ENCODE results near the gene EIPR1. TPM values are rescaled to one million over a fixed set of nuclear protein-coding genes. Genes with fewer than 3 reads are reported as not detected.

EIPR1 gene
- total and polyA plus RNA-seq, 2 of the 4 experiments (the other 2 are of a cell fraction), result 46.5 to 67.4 TPM

DNA sequence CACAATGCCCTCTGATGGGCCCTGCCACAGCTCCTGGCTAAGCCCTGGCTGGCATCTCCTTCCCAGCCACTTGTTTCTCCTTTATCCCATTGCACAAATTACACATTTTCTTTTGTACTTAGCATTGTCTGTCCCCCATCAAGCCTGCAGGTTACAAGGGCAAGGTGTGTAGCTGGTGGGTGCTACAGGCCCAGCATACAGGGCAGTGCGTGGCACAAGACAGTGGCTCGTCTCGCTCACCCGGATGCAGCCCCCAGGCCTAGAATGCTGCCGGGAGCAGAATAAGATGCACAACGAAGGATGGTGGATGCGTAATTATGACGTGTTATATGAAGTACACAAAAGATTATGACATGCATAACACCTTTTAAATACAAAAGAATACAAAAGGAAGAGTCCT lies 87.6 kb downstream of the EIPR1 start:
- Histone ChIP-seq H3K9me3 (ENCODE audit: control insufficient read depth, insufficient read depth, low read length) (no peaks in the 10 kb centered on the region), H2AK5ac (ENCODE audit: low read depth, low read length) (no peak overlapping the region), H3K4me1 (ENCODE audit: control insufficient read depth, insufficient read depth, low read length) (no peaks in the 10 kb centered on the region), H2AK9ac (replicated peaks; ENCODE audit: low read depth, low read length, poor library complexity) (no peak overlapping the region), H4K91ac (ENCODE audit: insufficient read depth, low read depth, low read length) (no peak overlapping the region), H2BK20ac (ENCODE audit: low read depth, low read length) (no peak overlapping the region), H3K27me3 (ENCODE audit: control insufficient read depth, insufficient read depth, low read length) (no peaks in the 10 kb centered on the region), H3K23ac (ENCODE audit: low read depth, low read length) (no peak overlapping the region), H3K9me1 (ENCODE audit: insufficient read depth, low read length) (no peaks in the 10 kb centered on the region; the same call in 1 of the 2 replicates), H3K4ac (ENCODE audit: low read depth, low read length) (no peak overlapping the region), H3K56ac (ENCODE audit: extremely low read depth, insufficient read depth, low read length) (no peak overlapping the region), H3K4me2 (ENCODE audit: low read depth, low read length) (no peak overlapping the region), H4K8ac (ENCODE audit: low read depth in 2 of 2, low read length in 2 of 2) (no peak overlapping the region), H3K27ac (ENCODE audit: insufficient read depth, low read length) (no peak overlapping the region), H3K9ac (ENCODE audit: low read depth, low read length) (no peak overlapping the region), H3K18ac (ENCODE audit: low read depth, low read length) (no peak overlapping the region), H2BK5ac (ENCODE audit: low read depth, low read length, poor library complexity, severe bottlenecking) (no peak overlapping the region), H4K20me1 (ENCODE audit: insufficient read depth, low read length) (no peaks in the 10 kb centered on the region; the same call in 1 of the 2 replicates), H3K4me3 (ENCODE audit: insufficient read depth, low read depth, low read length) (no peak overlapping the region), H2BK120ac (ENCODE audit: low read depth, low read length) (no peak overlapping the region), H3K36me3 (ENCODE audit: control insufficient read depth, insufficient read depth, low read length) (no peaks in the 10 kb centered on the region), H4K5ac (ENCODE audit: low read depth, low read length) (no peak overlapping the region), H3K79me1 (ENCODE audit: low read depth in 1 of 2, low read length in 2 of 2) (peaks cover 0 to 10% of the 10 kb centered on the region in 2 experiments; a peak in 1 of 4 replicates), H2BK15ac (ENCODE audit: low read depth, low read length) (no peak overlapping the region), H2AFZ (replicated peaks; ENCODE audit: low read length, poor library complexity) (no peak overlapping the region), H3K14ac (replicated peaks; ENCODE audit: low read depth, low read length) (no peak overlapping the region)
- no peak for DNase-seq
- dilution Hi-C loops (cut with HindIII; ENCODE audit: low sequenced_read_pairs, unreplicated experiment), result no loop called here
- no TSS peak for BruUV-seq (replicated peaks)
- ChIA-PET CTCF (no interaction called here), POLR2A (ENCODE audit: unreplicated experiment) (no interaction called here)
- intact Hi-C loops (cut with micrococcal nuclease), result no loop called here
- in situ Hi-C loops (cut with MboI; ENCODE audit: low sequenced_read_pairs), result no loop called here
- TF ChIP-seq POLR2A (IDR thresholded peaks at IDR 0.05; ENCODE audit: low read depth, low read length) (no peak), MXI1 (IDR thresholded peaks at IDR 0.05; ENCODE audit: borderline replicate concordance, low read depth, low read length) (no peak), MAZ (IDR thresholded peaks at IDR 0.05; ENCODE audit: borderline replicate concordance, low read depth, low read length) (no peak), RFX5 (IDR thresholded peaks at IDR 0.05; ENCODE audit: low read depth, low read length) (no peak), FOS (IDR thresholded peaks at IDR 0.05; ENCODE audit: low read depth, low read length) (no peak), BHLHE40 (IDR thresholded peaks at IDR 0.05; ENCODE audit: low read depth, low read length) (no peak), RCOR1 (IDR thresholded peaks at IDR 0.05; ENCODE audit: insufficient replicate concordance, low read length) (no peak), SMC3 (IDR thresholded peaks at IDR 0.05; ENCODE audit: low read depth, low read length) (no peak), RAD21 (IDR thresholded peaks at IDR 0.05; ENCODE audit: low read length) (no peak)
- TF ChIP-seq, protein P1, sequence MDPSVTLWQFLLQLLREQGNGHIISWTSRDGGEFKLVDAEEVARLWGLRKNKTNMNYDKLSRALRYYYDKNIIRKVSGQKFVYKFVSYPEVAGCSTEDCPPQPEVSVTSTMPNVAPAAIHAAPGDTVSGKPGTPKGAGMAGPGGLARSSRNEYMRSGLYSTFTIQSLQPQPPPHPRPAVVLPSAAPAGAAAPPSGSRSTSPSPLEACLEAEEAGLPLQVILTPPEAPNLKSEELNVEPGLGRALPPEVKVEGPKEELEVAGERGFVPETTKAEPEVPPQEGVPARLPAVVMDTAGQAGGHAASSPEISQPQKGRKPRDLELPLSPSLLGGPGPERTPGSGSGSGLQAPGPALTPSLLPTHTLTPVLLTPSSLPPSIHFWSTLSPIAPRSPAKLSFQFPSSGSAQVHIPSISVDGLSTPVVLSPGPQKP (IDR thresholded peaks at IDR 0.05; ENCODE audit: borderline replicate concordance, low read depth, low read length), result no peak
- TF ChIP-seq, protein P2, sequence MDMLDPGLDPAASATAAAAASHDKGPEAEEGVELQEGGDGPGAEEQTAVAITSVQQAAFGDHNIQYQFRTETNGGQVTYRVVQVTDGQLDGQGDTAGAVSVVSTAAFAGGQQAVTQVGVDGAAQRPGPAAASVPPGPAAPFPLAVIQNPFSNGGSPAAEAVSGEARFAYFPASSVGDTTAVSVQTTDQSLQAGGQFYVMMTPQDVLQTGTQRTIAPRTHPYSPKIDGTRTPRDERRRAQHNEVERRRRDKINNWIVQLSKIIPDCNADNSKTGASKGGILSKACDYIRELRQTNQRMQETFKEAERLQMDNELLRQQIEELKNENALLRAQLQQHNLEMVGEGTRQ (IDR thresholded peaks at IDR 0.05; ENCODE audit: low read depth, low read length), result no peak
- WGBS, 2 experiments (ENCODE audit: extremely low coverage in 2 of 2, insufficient read length in 1 of 2), result no CpG with 5 or more reads among the region's 8 CpGs
- no peak for ATAC-seq (ENCODE audit: low read depth)

Data from IMR-90 (cell line).